Stimulated activated CD8-positive, alpha-beta memory T cell treated with anti-CD3 and anti-CD28 coated beads, Interleukin-12 subunit alpha, Interleukin-12 subunit beta, amount 100 ng/mL, for 24 hours (primary cell): ENCODE measurements around the gene ARHGAP18.

Experiments used
- DNase-seq: peaks from one replicate; pipeline ENCODE4 v3.0.0-alpha.2; 2020; ENCODE audit errors: extremely low read depth

Gene ARHGAP18

GRCh38 chr6:129692467-129692866 lies 17.5 kb downstream of the ARHGAP18 start:
- DNase-seq: no peak

- DNase-seq: no peak
Observed at GRCh38 chr6:129691709-129692108, 18.3 kb downstream of the ARHGAP18 start.

GRCh38 chr6:129691043-129691640 lies 18.8 kb downstream of the ARHGAP18 start:
- no peak for DNase-seq

- DNase-seq: no peak
Observed at GRCh38 chr6:129686941-129687627, 22.9 kb downstream of the ARHGAP18 start.

GRCh38 chr6:129685662-129686031 lies 24.3 kb downstream of the ARHGAP18 start:
- DNase-seq: no peak

- no peak for DNase-seq
Observed at GRCh38 chr6:129684903-129685661, 24.9 kb downstream of the ARHGAP18 start.

GRCh38 chr6:129684323-129684884 lies 25.6 kb downstream of the ARHGAP18 start:
- no peak for DNase-seq

GRCh38 chr6:129683601-129684322 lies 26.2 kb downstream of the ARHGAP18 start:
- DNase-seq: no peak

GRCh38 chr6:129681913-129682205 lies 28.1 kb downstream of the ARHGAP18 start:
- DNase-seq: no peak

GRCh38 chr6:129680633-129681032 lies 29.3 kb downstream of the ARHGAP18 start:
- no peak for DNase-seq

- no peak for DNase-seq
Observed at GRCh38 chr6:129679758-129680157, 30.2 kb downstream of the ARHGAP18 start.

GRCh38 chr6:129679275-129679674 lies 30.7 kb downstream of the ARHGAP18 start:
- no peak for DNase-seq

- no peak for DNase-seq
Observed at GRCh38 chr6:129678463-129678862, 31.5 kb downstream of the ARHGAP18 start.

GRCh38 chr6:129677620-129678325 lies 32.2 kb downstream of the ARHGAP18 start:
- DNase-seq: no peak

GRCh38 chr6:129675669-129676472 lies 34.1 kb downstream of the ARHGAP18 start:
- DNase-seq: no peak

- no peak for DNase-seq
Observed at GRCh38 chr6:129673748-129674147, 36.2 kb downstream of the ARHGAP18 start.

- DNase-seq: no peak
Observed at GRCh38 chr6:129672881-129673631, 36.9 kb downstream of the ARHGAP18 start.

GRCh38 chr6:129672341-129672682 lies 37.7 kb downstream of the ARHGAP18 start:
- no peak for DNase-seq

GRCh38 chr6:129671442-129672340 lies 38.3 kb downstream of the ARHGAP18 start:
- no peak for DNase-seq
